Measurements from ENCODE around the gene MGLL. TPM values are rescaled to one million over a fixed set of nuclear protein-coding genes. Genes with fewer than 3 reads are reported as not detected.

The MGLL gene
- total and polyA plus RNA-seq, 2 donors (not counting 1 experiment from before 2014, with no cell fraction given), result 1.7 to 6.9 TPM

GRCh38 chr3:127763816-127764215 is 58.5 kb downstream of the MGLL start:
- no peaks in the 10 kb centered on the region for H3K27me3 Mint-ChIP-seq
- DNase-seq, result no peak
- H3K4me3 Mint-ChIP-seq, result peak overlapping the region; percentile 37
- ATAC-seq (ENCODE audit: low read depth), result no peak
- Histone ChIP-seq H3K36me3 (replicated peaks in 1 of 2; ENCODE audit: control extremely low read depth in 1 of 2, control insufficient read depth in 1 of 2, extremely low read depth in 1 of 2, insufficient read depth in 2 of 2, low read length in 1 of 2) (no peaks in the 10 kb centered on the region), H3K9ac (ENCODE audit: low read length) (no peak overlapping the region), H3K27ac (ENCODE audit: low read length in 2 of 2) (no peak overlapping the region), H3K4me3 (ENCODE audit: control extremely low read depth in 1 of 5, extremely low read depth in 1 of 5, insufficient read depth in 1 of 5, low read depth in 2 of 5, low read length in 4 of 5) (no peak overlapping the region), H2AFZ (ENCODE audit: insufficient read depth, low read depth, low read length, poor library complexity, severe bottlenecking) (no peak overlapping the region), H3K4me1 (ENCODE audit: control insufficient read depth in 2 of 2, insufficient read depth in 2 of 2, low read length in 2 of 2) (peaks cover 17 to 37% of the 10 kb centered on the region in 2 donors), H3K9me3 (ENCODE audit: control extremely low read depth in 1 of 3, control insufficient read depth in 2 of 3, insufficient read depth in 1 of 3, low read length in 2 of 3) (peaks cover 0 to 7% (median 7%) of the 10 kb centered on the region in 3 donors), H3K79me2 (ENCODE audit: control insufficient read depth, insufficient read depth, low read length) (no peaks in the 10 kb centered on the region), H4K20me1 (ENCODE audit: control insufficient read depth, insufficient read depth, low read length, poor library complexity, severe bottlenecking) (no peaks in the 10 kb centered on the region), H3K4me2 (replicated peaks; ENCODE audit: low read depth, low read length, poor library complexity, severe bottlenecking) (no peak overlapping the region), H3K27me3 (replicated peaks in 1 of 4; ENCODE audit: control extremely low read depth in 1 of 4, control insufficient read depth in 3 of 4, insufficient read depth in 4 of 4, low read length in 3 of 4) (no peaks in the 10 kb centered on the region)
- CTCF ChIA-PET, result no interaction called here
- intact Hi-C loops (cut with micrococcal nuclease), result no loop called here
- WGBS (ENCODE audit: insufficient coverage), result 92% methylated on average over 5 of the region's 7 CpGs
- H3K4me1 Mint-ChIP-seq, result peaks cover 40% of the 10 kb centered on the region
- H3K9me3 Mint-ChIP-seq (ENCODE audit: insufficient read depth), result peaks cover 7% of the 10 kb centered on the region
- peak overlapping the region; percentile 71 for H3K27ac Mint-ChIP-seq
- no peak for TF ChIP-seq CTCF (IDR thresholded peaks at IDR 0.05)
- no peak for TF ChIP-seq EZH2 (IDR thresholded peaks at IDR 0.05; ENCODE audit: borderline replicate concordance, insufficient read depth, low read depth, low read length, poor library complexity, severe bottlenecking)
- POLR2A ChIA-PET, result no interaction called here

GRCh38 chr3:127763337-127763736 is 59.0 kb downstream of the MGLL start:
- WGBS (ENCODE audit: insufficient coverage), result 92% methylated on average over 5 of the region's 8 CpGs
- no peak for TF ChIP-seq CTCF (IDR thresholded peaks at IDR 0.05)
- no peak for TF ChIP-seq EZH2 (IDR thresholded peaks at IDR 0.05; ENCODE audit: borderline replicate concordance, insufficient read depth, low read depth, low read length, poor library complexity, severe bottlenecking)
- ChIA-PET CTCF (interaction anchor here (0.7 to 1.2 kb wide), 2 partner anchors 10 to 13 kb away, joined by 3 read pairs; no protein-coding TSS in a partner anchor), POLR2A (interaction anchor here (1.1 kb wide), 2 partner anchors 10 to 12 kb away, joined by 3 to 4 read pairs; no protein-coding TSS in a partner anchor)
- Mint-ChIP-seq H3K9me3 (ENCODE audit: insufficient read depth) (peaks cover 3% of the 10 kb centered on the region), H3K27me3 (no peaks in the 10 kb centered on the region), H3K4me1 (peaks cover 40% of the 10 kb centered on the region), H3K27ac (peak overlapping the region; percentile 71), H3K4me3 (peak overlapping the region; percentile 37)
- no peak overlapping the region for H3K27ac ChIP-seq (ENCODE audit: low read length in 2 of 2)
- H3K36me3 ChIP-seq (replicated peaks in 1 of 2; ENCODE audit: control extremely low read depth in 1 of 2, control insufficient read depth in 1 of 2, extremely low read depth in 1 of 2, insufficient read depth in 2 of 2, low read length in 1 of 2), result no peaks in the 10 kb centered on the region
- no peak for ATAC-seq (ENCODE audit: low read depth)
- no peak overlapping the region for H3K4me3 ChIP-seq (ENCODE audit: control extremely low read depth in 1 of 5, extremely low read depth in 1 of 5, insufficient read depth in 1 of 5, low read depth in 2 of 5, low read length in 4 of 5)
- no peak overlapping the region for H3K9ac ChIP-seq (ENCODE audit: low read length)
- DNase-seq, result no peak
- H2AFZ ChIP-seq (ENCODE audit: insufficient read depth, low read depth, low read length, poor library complexity, severe bottlenecking), result no peak overlapping the region
- no peak overlapping the region for H3K4me2 ChIP-seq (replicated peaks; ENCODE audit: low read depth, low read length, poor library complexity, severe bottlenecking)
- no peaks in the 10 kb centered on the region for H4K20me1 ChIP-seq (ENCODE audit: control insufficient read depth, insufficient read depth, low read length, poor library complexity, severe bottlenecking)
- no peaks in the 10 kb centered on the region for H3K79me2 ChIP-seq (ENCODE audit: control insufficient read depth, insufficient read depth, low read length)
- H3K9me3 ChIP-seq (ENCODE audit: control extremely low read depth in 1 of 3, control insufficient read depth in 2 of 3, insufficient read depth in 1 of 3, low read length in 2 of 3), result peaks cover 0 to 7% (median 2%) of the 10 kb centered on the region in 3 donors
- H3K27me3 ChIP-seq (replicated peaks in 1 of 4; ENCODE audit: control extremely low read depth in 1 of 4, control insufficient read depth in 3 of 4, insufficient read depth in 4 of 4, low read length in 3 of 4), result no peaks in the 10 kb centered on the region
- H3K4me1 ChIP-seq (ENCODE audit: control insufficient read depth in 2 of 2, insufficient read depth in 2 of 2, low read length in 2 of 2), result peaks cover 17 to 37% of the 10 kb centered on the region in 2 donors
- intact Hi-C loops (cut with micrococcal nuclease), result no loop called here
